ENCODE measurements around the gene JPH3. TPM values are rescaled to one million over a fixed set of nuclear protein-coding genes. Genes with fewer than 3 reads are reported as not detected.

The JPH3 gene
- total RNA-seq, 6 donors from 2014 or later, result 0.24 TPM; not detected in 5

DNA sequence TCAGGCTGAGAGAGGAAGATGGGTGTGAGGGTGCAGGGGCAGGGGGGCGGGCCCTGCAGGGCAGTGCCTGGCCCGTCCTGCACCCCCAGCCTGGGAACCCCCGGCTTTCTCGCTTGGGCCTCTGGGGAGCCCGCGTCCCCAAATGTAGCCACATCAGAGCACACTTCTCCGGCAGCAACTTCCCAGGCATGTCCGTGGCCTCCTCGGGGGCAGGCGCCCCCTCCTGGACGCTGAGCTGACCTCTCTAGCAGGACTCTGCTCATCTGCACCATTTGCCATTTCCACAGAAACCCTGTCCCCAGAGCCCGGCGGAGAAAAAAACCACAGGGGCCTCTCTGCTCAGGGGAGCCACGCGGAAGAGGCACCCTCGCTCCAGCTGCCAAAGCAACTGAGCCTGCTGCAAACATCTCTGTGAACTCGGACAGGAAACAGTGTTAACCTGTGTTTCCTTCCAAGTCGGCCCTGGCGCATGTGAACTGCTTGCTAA lies 100.1 kb downstream of the JPH3 start:
- H3K4me3 ChIP-seq, result no peak overlapping the region
- H3K9me3 ChIP-seq, result no peaks in the 10 kb centered on the region
- TF ChIP-seq CTCF (IDR thresholded peaks at IDR 0.05), result no peak
- TF ChIP-seq EP300 (IDR thresholded peaks at IDR 0.05), result no peak
- TF ChIP-seq POLR2AphosphoS5 (IDR thresholded peaks at IDR 0.05), result no peak
- no peak for TF ChIP-seq POLR2A (IDR thresholded peaks at IDR 0.05)
- WGBS, 2 donors, result 52 to 61% methylated on average over 15 to 19 of the region's 19 CpGs
- peaks cover 8 to 57% (median 28%) of the 10 kb centered on the region in 4 donors for H3K36me3 ChIP-seq
- H3K4me1 ChIP-seq, result peaks cover 0 to 10% (median 1%) of the 10 kb centered on the region in 4 donors
- no peak overlapping the region for H3K27ac ChIP-seq
- ATAC-seq (ENCODE audit: low FRiP score in 2 of 2) (no peak), DNase-seq (peak in 1 of 2 donors; percentile 79)
- no peaks in the 10 kb centered on the region for H3K27me3 ChIP-seq

GRCh38 chr16:87703071-87703470 lies 100.8 kb downstream of the JPH3 start:
- Histone ChIP-seq H3K4me1 (peaks cover 0 to 10% (median 1%) of the 10 kb centered on the region in 4 donors), H3K36me3 (peaks cover 8 to 64% (median 33%) of the 10 kb centered on the region in 4 donors), H3K27ac (no peak overlapping the region), H3K27me3 (no peaks in the 10 kb centered on the region), H3K9me3 (no peaks in the 10 kb centered on the region), H3K4me3 (no peak overlapping the region)
- ATAC-seq (ENCODE audit: low FRiP score in 2 of 2) (no peak), DNase-seq (peak in 1 of 2 donors; percentile 72)
- no peak for TF ChIP-seq POLR2A (IDR thresholded peaks at IDR 0.05)
- no peak for TF ChIP-seq CTCF (IDR thresholded peaks at IDR 0.05)
- no peak for TF ChIP-seq EP300 (IDR thresholded peaks at IDR 0.05)
- no peak for TF ChIP-seq POLR2AphosphoS5 (IDR thresholded peaks at IDR 0.05)
- WGBS, 2 donors, result 74 to 79% methylated on average over 17 to 26 of the region's 26 CpGs

GRCh38 chr16:87703835-87704375 lies 101.6 kb downstream of the JPH3 start:
- DNase-seq, result no peak
- Histone ChIP-seq H3K4me3 (no peak overlapping the region), H3K27me3 (no peaks in the 10 kb centered on the region), H3K27ac (no peak overlapping the region), H3K9me3 (no peaks in the 10 kb centered on the region), H3K4me1 (peaks cover 0 to 10% (median 1%) of the 10 kb centered on the region in 4 donors), H3K36me3 (peaks cover 11 to 68% (median 38%) of the 10 kb centered on the region in 4 donors)
- ATAC-seq (ENCODE audit: low FRiP score in 2 of 2), result no peak
- 83 to 89% methylated on average over 17 to 29 of the region's 29 CpGs for WGBS, 2 donors
- no peak for TF ChIP-seq POLR2A (IDR thresholded peaks at IDR 0.05)
- no peak for TF ChIP-seq POLR2AphosphoS5 (IDR thresholded peaks at IDR 0.05)
- no peak for TF ChIP-seq CTCF (IDR thresholded peaks at IDR 0.05)
- no peak for TF ChIP-seq EP300 (IDR thresholded peaks at IDR 0.05)

DNA sequence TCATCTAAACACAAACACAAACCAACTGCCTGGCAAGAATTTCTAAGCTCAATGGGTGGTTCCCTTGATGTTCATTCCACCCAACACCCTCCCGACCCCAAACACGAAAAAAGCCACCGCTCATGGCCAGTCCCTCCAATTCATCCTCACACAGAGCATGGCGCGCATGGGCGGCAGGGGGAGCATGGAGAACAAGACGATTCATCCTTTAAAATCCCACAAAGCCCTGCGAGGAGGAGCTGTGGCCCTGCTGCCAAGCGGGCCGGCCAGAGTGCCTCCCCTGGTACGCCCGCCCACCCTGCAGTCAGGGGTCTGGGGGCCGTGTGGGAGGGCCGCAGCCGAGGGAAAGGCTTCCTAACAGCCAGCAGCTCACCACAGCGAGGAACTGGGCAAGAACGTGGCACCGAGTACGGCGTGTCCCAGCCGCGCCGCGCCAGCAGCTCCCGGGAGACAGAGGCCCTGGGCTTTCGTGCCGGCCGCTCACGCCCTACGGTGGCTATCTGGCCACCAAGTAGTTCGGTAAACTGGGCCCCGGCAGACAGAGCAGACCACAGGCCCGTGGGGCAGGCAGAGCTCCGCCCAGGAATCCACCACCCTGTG lies 102.5 kb downstream of the JPH3 start:
- peaks cover 0 to 10% (median 1%) of the 10 kb centered on the region in 4 donors for H3K4me1 ChIP-seq
- ATAC-seq (ENCODE audit: low FRiP score in 2 of 2) (no peak), DNase-seq (peak in 1 of 2 donors; percentile 84)
- H3K27ac ChIP-seq, result no peak overlapping the region
- no peaks in the 10 kb centered on the region for H3K27me3 ChIP-seq
- H3K4me3 ChIP-seq, result no peak overlapping the region
- no peaks in the 10 kb centered on the region for H3K9me3 ChIP-seq
- H3K36me3 ChIP-seq, result peaks cover 14 to 71% (median 42%) of the 10 kb centered on the region in 4 donors
- 91 to 96% methylated on average over 24 to 34 of the region's 34 CpGs for WGBS, 2 donors
- TF ChIP-seq CTCF (IDR thresholded peaks at IDR 0.05) (no peak), POLR2AphosphoS5 (IDR thresholded peaks at IDR 0.05) (no peak), EP300 (IDR thresholded peaks at IDR 0.05) (no peak), POLR2A (IDR thresholded peaks at IDR 0.05) (no peak)
